ENCODE results near the gene EPN1. TPM values are rescaled to one million over a fixed set of nuclear protein-coding genes. Genes with fewer than 3 reads are reported as not detected.

Gene EPN1
- total and polyA plus RNA-seq, 2 of the 13 experiments (the other 11 are each of a cell fraction or from before 2014, with no cell fraction given): 28.9 to 31.7 TPM

GRCh38 chr19:55641426-55642152, 33.4 kb upstream of the EPN1 start (continued):
- TF ChIP-seq, protein P1, sequence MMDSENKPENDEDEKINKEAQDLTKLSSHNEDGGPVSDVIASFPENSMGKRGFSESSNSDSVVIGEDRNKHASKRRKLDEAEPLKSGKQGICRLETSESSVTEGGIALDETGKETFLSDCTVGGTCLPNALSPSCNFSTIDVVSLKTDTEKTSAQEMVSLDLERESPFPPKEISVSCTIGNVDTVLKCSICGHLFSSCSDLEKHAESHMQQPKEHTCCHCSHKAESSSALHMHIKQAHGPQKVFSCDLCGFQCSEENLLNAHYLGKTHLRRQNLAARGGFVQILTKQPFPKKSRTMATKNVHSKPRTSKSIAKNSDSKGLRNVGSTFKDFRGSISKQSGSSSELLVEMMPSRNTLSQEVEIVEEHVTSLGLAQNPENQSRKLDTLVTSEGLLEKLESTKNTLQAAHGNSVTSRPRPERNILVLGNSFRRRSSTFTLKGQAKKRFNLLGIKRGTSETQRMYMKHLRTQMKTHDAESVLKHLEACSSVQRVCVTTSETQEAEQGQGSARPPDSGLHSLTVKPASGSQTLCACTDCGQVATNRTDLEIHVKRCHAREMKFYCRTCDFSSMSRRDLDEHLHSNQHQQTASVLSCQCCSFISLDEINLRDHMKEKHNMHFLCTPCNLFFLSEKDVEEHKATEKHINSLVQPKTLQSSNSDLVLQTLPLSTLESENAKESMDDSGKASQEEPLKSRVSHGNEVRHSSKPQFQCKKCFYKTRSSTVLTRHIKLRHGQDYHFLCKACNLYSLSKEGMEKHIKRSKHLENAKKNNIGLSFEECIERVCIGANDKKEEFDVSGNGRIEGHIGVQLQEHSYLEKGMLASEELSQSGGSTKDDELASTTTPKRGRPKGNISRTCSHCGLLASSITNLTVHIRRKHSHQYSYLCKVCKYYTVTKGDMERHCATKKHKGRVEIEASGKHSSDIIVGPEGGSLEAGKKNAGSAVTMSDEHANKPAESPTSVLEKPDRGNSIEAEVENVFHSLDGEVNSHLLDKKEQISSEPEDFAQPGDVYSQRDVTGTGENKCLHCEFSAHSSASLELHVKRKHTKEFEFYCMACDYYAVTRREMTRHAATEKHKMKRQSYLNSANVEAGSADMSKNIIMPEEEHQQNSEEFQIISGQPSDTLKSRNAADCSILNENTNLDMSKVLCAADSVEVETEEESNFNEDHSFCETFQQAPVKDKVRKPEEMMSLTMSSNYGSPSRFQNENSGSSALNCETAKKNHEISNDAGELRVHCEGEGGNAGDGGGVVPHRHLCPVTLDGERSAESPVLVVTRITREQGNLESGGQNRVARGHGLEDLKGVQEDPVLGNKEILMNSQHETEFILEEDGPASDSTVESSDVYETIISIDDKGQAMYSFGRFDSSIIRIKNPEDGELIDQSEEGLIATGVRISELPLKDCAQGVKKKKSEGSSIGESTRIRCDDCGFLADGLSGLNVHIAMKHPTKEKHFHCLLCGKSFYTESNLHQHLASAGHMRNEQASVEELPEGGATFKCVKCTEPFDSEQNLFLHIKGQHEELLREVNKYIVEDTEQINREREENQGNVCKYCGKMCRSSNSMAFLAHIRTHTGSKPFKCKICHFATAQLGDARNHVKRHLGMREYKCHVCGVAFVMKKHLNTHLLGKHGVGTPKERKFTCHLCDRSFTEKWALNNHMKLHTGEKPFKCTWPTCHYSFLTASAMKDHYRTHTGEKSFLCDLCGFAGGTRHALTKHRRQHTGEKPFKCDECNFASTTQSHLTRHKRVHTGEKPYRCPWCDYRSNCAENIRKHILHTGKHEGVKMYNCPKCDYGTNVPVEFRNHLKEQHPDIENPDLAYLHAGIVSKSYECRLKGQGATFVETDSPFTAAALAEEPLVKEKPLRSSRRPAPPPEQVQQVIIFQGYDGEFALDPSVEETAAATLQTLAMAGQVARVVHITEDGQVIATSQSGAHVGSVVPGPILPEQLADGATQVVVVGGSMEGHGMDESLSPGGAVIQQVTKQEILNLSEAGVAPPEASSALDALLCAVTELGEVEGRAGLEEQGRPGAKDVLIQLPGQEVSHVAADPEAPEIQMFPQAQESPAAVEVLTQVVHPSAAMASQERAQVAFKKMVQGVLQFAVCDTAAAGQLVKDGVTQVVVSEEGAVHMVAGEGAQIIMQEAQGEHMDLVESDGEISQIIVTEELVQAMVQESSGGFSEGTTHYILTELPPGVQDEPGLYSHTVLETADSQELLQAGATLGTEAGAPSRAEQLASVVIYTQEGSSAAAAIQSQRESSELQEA (CRISPR knock-in tag; IDR thresholded peaks at IDR 0.05; ENCODE audit: not compliant biosample characterization): peak; percentile 11
- TF ChIP-seq ZNF264 (CRISPR knock-in tag; IDR thresholded peaks at IDR 0.05): 0 out of 2 replicates have a peak, but pooled peaks have one; percentile 60
- TF ChIP-seq, protein P2, sequence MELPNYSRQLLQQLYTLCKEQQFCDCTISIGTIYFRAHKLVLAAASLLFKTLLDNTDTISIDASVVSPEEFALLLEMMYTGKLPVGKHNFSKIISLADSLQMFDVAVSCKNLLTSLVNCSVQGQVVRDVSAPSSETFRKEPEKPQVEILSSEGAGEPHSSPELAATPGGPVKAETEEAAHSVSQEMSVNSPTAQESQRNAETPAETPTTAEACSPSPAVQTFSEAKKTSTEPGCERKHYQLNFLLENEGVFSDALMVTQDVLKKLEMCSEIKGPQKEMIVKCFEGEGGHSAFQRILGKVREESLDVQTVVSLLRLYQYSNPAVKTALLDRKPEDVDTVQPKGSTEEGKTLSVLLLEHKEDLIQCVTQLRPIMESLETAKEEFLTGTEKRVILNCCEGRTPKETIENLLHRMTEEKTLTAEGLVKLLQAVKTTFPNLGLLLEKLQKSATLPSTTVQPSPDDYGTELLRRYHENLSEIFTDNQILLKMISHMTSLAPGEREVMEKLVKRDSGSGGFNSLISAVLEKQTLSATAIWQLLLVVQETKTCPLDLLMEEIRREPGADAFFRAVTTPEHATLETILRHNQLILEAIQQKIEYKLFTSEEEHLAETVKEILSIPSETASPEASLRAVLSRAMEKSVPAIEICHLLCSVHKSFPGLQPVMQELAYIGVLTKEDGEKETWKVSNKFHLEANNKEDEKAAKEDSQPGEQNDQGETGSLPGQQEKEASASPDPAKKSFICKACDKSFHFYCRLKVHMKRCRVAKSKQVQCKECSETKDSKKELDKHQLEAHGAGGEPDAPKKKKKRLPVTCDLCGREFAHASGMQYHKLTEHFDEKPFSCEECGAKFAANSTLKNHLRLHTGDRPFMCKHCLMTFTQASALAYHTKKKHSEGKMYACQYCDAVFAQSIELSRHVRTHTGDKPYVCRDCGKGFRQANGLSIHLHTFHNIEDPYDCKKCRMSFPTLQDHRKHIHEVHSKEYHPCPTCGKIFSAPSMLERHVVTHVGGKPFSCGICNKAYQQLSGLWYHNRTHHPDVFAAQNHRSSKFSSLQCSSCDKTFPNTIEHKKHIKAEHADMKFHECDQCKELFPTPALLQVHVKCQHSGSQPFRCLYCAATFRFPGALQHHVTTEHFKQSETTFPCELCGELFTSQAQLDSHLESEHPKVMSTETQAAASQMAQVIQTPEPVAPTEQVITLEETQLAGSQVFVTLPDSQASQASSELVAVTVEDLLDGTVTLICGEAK (IDR thresholded peaks at IDR 0.05): no peak
- TF ChIP-seq, protein P2 (CRISPR knock-in tag; IDR thresholded peaks at IDR 0.05): 0 out of 2 replicates have a peak, but pooled peaks have one; percentile 29
- no peak for TF ChIP-seq SOX13 (IDR thresholded peaks at IDR 0.05)
- TF ChIP-seq SOX13 (CRISPR knock-in tag; conservative IDR thresholded peaks at IDR 0.05 in 1 of 2, IDR thresholded peaks at IDR 0.05 in 1 of 2): no peak
- no peak for TF ChIP-seq HOXA7 (CRISPR knock-in tag; IDR thresholded peaks at IDR 0.05)
- TF ChIP-seq GATAD2A (CRISPR knock-in tag; IDR thresholded peaks at IDR 0.05): no peak
- TF ChIP-seq TBL1XR1 (IDR thresholded peaks at IDR 0.05; ENCODE audit: borderline replicate concordance, low read length, partially characterized antibody): no peak
- no peak for TF ChIP-seq FOXO4 (CRISPR knock-in tag; conservative IDR thresholded peaks at IDR 0.05)
